ENCODE measurements around the gene LCP2. TPM values are rescaled to one million over a fixed set of nuclear protein-coding genes. Genes with fewer than 3 reads are reported as not detected.
A peak's percentile ranks its signal among the peaks of the same experiment; 100 is the strongest.

LCP2 gene
- total and polyA plus RNA-seq, 2 donors from 2014 or later: 4.6 to 48.8 TPM

DNA sequence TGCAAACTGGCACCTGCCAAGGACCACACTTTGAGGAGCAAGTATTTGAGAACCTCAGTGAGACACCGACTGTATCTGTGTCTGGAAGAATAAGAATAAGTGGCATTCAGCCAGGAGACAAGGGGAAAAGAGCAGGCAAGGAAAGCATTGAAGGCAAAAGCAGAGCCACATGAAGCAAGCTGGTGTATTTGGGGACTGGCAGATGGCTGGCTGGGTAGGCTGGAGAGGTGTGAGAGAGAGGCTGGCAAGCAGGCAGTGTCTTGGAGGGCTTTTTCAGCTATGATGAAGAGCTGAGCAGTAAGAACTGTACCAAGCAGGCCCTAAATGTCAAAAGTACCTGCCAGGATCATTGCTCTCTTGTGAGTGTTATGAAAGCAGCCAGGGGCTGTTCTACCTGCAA is 78.9 kb downstream of the LCP2 start:
- Histone ChIP-seq H3K9ac (ENCODE audit: low read length in 3 of 3) (no peak overlapping the region), H3K4me3 (ENCODE audit: low read length in 3 of 3) (no peak overlapping the region), H3K27me3 (ENCODE audit: control insufficient read depth, insufficient read depth, low read length) (no peaks in the 10 kb centered on the region), H3K9me3 (ENCODE audit: control insufficient read depth in 2 of 3, insufficient read depth in 1 of 3, low read length in 3 of 3) (no peaks in the 10 kb centered on the region), H3K4me1 (ENCODE audit: control insufficient read depth in 2 of 3, insufficient read depth in 2 of 3, low read depth in 1 of 3, low read length in 3 of 3) (no peaks in the 10 kb centered on the region), H3K36me3 (ENCODE audit: control insufficient read depth in 2 of 3, insufficient read depth in 3 of 3, low read length in 3 of 3) (no peaks in the 10 kb centered on the region), H3K27ac (ENCODE audit: low read depth in 2 of 2, low read length in 2 of 2) (no peak overlapping the region)
- no peak for FAIRE-seq
- intact Hi-C loops (cut with DNase I): no loop called here
- TF ChIP-seq, protein P1, sequence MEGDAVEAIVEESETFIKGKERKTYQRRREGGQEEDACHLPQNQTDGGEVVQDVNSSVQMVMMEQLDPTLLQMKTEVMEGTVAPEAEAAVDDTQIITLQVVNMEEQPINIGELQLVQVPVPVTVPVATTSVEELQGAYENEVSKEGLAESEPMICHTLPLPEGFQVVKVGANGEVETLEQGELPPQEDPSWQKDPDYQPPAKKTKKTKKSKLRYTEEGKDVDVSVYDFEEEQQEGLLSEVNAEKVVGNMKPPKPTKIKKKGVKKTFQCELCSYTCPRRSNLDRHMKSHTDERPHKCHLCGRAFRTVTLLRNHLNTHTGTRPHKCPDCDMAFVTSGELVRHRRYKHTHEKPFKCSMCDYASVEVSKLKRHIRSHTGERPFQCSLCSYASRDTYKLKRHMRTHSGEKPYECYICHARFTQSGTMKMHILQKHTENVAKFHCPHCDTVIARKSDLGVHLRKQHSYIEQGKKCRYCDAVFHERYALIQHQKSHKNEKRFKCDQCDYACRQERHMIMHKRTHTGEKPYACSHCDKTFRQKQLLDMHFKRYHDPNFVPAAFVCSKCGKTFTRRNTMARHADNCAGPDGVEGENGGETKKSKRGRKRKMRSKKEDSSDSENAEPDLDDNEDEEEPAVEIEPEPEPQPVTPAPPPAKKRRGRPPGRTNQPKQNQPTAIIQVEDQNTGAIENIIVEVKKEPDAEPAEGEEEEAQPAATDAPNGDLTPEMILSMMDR (IDR thresholded peaks at IDR 0.05; ENCODE audit: borderline replicate concordance, extremely low read depth, insufficient read depth): no peak
- DNase-seq: no peak

DNA sequence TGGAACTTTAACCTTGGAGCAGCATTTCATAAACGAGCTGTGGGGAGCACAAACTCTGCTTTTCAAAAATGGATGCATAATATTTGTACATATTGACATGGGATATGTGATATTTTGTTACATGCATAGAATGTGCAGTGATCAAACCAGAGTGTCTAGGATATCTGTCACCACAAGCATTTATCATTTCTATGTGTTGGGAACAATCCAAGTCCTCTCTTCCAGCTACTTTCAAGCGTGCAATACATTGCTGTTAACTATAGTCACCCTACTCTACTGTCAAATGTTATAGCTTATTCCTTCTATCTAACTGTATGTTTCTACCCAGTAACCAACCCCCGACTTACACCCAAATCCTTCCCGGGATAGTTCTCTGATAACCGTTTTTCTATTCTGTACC is 79.7 kb downstream of the LCP2 start:
- H3K9me3 ChIP-seq (ENCODE audit: control insufficient read depth in 2 of 3, insufficient read depth in 1 of 3, low read length in 3 of 3): no peaks in the 10 kb centered on the region
- no peak overlapping the region for H3K4me3 ChIP-seq (ENCODE audit: low read length in 3 of 3)
- FAIRE-seq (no peak), DNase-seq (no peak)
- TF ChIP-seq, protein P1 (IDR thresholded peaks at IDR 0.05; ENCODE audit: borderline replicate concordance, extremely low read depth, insufficient read depth): no peak
- no peak overlapping the region for H3K9ac ChIP-seq (ENCODE audit: low read length in 3 of 3)
- intact Hi-C loops (cut with DNase I): no loop called here
- H3K27ac ChIP-seq (ENCODE audit: low read depth in 2 of 2, low read length in 2 of 2): no peak overlapping the region
- H3K27me3 ChIP-seq (ENCODE audit: control insufficient read depth, insufficient read depth, low read length): no peaks in the 10 kb centered on the region
- no peaks in the 10 kb centered on the region for H3K36me3 ChIP-seq (ENCODE audit: control insufficient read depth in 2 of 3, insufficient read depth in 3 of 3, low read length in 3 of 3)
- H3K4me1 ChIP-seq (ENCODE audit: control insufficient read depth in 2 of 3, insufficient read depth in 2 of 3, low read depth in 1 of 3, low read length in 3 of 3): no peaks in the 10 kb centered on the region

DNA sequence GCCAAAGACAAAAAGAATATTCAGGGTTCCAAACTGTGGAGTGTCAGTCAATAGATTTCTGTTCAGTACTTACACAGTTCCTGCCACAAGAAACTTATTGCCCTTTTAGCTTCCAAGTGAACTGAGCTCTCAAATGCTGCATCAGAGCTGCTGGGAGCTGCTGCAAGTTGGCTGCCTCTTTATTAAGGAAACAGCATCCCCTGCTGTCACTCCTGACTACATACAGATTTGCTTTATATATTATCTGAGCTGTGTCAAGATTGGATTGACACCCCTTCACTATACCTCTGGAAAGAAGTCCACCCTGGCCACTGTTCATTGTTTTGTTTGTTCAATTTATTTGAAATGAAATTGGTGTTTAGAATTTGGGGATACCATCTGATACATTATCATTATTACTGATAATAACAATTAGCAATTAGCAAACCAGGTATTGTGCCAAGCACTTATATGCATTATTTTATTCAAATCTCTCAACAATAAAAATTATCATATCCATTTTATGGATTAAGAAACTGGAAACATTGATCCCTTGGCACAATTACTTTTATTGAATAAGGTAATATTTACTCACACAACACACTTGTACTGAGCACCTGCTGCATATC is 81.2 kb downstream of the LCP2 start:
- H3K27ac ChIP-seq (ENCODE audit: low read depth in 2 of 2, low read length in 2 of 2): no peak overlapping the region
- no peak overlapping the region for H3K4me3 ChIP-seq (ENCODE audit: low read length in 3 of 3)
- TF ChIP-seq, protein P1 (IDR thresholded peaks at IDR 0.05; ENCODE audit: borderline replicate concordance, extremely low read depth, insufficient read depth): peak; percentile 61
- H3K9me3 ChIP-seq (ENCODE audit: control insufficient read depth in 2 of 3, insufficient read depth in 1 of 3, low read length in 3 of 3): no peaks in the 10 kb centered on the region
- peak in 4 of 5 donors; percentile 47 to 83 (median 62) for DNase-seq
- no peak overlapping the region for H3K9ac ChIP-seq (ENCODE audit: low read length in 3 of 3)
- H3K27me3 ChIP-seq (ENCODE audit: control insufficient read depth, insufficient read depth, low read length): no peaks in the 10 kb centered on the region
- H3K4me1 ChIP-seq (ENCODE audit: control insufficient read depth in 2 of 3, insufficient read depth in 2 of 3, low read depth in 1 of 3, low read length in 3 of 3): no peaks in the 10 kb centered on the region
- no peak for FAIRE-seq
- intact Hi-C loops (cut with DNase I): no loop called here
- no peaks in the 10 kb centered on the region for H3K36me3 ChIP-seq (ENCODE audit: control insufficient read depth in 2 of 3, insufficient read depth in 3 of 3, low read length in 3 of 3)

Measured in kidney (tissue), 14 donors.